ENCODE data around the gene DNAH9.

DNA sequence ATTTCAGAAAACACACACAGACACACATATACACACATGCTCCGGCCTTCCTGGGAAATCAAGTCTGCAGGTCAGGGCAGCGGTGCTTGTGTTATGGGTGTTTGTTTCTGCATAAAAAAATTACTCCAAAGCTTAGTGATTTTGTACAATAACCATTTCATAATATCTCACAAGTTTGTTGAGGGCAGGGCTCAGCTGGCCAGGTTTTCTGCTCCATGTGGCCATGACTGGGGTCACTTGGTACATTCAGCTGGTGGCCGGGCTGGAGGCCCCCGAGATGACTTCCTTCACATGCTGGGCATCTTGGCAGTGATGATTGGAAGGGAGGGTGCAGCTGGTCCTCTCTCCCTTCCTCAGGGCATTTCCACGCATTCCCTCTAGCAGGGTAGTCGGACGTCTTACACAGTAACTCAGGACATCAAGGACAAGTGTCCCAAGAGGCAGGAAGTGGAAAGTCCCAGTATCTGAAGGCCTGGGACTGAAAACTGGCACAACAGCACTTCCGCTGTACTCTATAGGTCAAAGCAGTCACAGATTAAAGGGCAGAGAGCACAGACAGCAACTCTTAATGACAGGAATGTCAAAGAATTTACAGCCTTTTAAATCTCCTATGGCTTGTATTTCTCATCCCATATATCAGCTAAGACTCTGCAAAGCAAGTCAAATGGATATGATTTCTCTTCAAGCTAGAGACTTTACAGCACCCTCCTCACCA lies 271.6 kb downstream of the DNAH9 start:
- TF ChIP-seq, protein P1, sequence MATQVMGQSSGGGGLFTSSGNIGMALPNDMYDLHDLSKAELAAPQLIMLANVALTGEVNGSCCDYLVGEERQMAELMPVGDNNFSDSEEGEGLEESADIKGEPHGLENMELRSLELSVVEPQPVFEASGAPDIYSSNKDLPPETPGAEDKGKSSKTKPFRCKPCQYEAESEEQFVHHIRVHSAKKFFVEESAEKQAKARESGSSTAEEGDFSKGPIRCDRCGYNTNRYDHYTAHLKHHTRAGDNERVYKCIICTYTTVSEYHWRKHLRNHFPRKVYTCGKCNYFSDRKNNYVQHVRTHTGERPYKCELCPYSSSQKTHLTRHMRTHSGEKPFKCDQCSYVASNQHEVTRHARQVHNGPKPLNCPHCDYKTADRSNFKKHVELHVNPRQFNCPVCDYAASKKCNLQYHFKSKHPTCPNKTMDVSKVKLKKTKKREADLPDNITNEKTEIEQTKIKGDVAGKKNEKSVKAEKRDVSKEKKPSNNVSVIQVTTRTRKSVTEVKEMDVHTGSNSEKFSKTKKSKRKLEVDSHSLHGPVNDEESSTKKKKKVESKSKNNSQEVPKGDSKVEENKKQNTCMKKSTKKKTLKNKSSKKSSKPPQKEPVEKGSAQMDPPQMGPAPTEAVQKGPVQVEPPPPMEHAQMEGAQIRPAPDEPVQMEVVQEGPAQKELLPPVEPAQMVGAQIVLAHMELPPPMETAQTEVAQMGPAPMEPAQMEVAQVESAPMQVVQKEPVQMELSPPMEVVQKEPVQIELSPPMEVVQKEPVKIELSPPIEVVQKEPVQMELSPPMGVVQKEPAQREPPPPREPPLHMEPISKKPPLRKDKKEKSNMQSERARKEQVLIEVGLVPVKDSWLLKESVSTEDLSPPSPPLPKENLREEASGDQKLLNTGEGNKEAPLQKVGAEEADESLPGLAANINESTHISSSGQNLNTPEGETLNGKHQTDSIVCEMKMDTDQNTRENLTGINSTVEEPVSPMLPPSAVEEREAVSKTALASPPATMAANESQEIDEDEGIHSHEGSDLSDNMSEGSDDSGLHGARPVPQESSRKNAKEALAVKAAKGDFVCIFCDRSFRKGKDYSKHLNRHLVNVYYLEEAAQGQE (IDR thresholded peaks at IDR 0.05) = no peak
- TF ChIP-seq SP1 (IDR thresholded peaks at IDR 0.05) (no peak), FOXA2 (IDR thresholded peaks at IDR 0.05) (no peak)
- TF ChIP-seq, protein P2, sequence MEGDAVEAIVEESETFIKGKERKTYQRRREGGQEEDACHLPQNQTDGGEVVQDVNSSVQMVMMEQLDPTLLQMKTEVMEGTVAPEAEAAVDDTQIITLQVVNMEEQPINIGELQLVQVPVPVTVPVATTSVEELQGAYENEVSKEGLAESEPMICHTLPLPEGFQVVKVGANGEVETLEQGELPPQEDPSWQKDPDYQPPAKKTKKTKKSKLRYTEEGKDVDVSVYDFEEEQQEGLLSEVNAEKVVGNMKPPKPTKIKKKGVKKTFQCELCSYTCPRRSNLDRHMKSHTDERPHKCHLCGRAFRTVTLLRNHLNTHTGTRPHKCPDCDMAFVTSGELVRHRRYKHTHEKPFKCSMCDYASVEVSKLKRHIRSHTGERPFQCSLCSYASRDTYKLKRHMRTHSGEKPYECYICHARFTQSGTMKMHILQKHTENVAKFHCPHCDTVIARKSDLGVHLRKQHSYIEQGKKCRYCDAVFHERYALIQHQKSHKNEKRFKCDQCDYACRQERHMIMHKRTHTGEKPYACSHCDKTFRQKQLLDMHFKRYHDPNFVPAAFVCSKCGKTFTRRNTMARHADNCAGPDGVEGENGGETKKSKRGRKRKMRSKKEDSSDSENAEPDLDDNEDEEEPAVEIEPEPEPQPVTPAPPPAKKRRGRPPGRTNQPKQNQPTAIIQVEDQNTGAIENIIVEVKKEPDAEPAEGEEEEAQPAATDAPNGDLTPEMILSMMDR (IDR thresholded peaks at IDR 0.05; ENCODE audit: low read depth, low read length, missing input control) = no peak
- TF ChIP-seq, protein P3, sequence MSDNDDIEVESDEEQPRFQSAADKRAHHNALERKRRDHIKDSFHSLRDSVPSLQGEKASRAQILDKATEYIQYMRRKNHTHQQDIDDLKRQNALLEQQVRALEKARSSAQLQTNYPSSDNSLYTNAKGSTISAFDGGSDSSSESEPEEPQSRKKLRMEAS (IDR thresholded peaks at IDR 0.05) = no peak
- TF ChIP-seq, protein P4, sequence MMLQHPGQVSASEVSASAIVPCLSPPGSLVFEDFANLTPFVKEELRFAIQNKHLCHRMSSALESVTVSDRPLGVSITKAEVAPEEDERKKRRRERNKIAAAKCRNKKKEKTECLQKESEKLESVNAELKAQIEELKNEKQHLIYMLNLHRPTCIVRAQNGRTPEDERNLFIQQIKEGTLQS (IDR thresholded peaks at IDR 0.05) = no peak

All from liver (tissue), 3 donors.